NCI-H2171 treated with DMSO at 0.1 percent for 48 hours (cell line): Measurements from ENCODE around the gene DDX41.
"Not testable (repeated sequence)": the region's sequence is repeated elsewhere in the genome, so short reads cannot be mapped to it uniquely, and the experiment has no call there.

Source experiments
- DNase-seq: peaks from one replicate; lab custom pipeline; 2025; lab: John Stamatoyannopoulos, UW

DDX41 gene

DNA sequence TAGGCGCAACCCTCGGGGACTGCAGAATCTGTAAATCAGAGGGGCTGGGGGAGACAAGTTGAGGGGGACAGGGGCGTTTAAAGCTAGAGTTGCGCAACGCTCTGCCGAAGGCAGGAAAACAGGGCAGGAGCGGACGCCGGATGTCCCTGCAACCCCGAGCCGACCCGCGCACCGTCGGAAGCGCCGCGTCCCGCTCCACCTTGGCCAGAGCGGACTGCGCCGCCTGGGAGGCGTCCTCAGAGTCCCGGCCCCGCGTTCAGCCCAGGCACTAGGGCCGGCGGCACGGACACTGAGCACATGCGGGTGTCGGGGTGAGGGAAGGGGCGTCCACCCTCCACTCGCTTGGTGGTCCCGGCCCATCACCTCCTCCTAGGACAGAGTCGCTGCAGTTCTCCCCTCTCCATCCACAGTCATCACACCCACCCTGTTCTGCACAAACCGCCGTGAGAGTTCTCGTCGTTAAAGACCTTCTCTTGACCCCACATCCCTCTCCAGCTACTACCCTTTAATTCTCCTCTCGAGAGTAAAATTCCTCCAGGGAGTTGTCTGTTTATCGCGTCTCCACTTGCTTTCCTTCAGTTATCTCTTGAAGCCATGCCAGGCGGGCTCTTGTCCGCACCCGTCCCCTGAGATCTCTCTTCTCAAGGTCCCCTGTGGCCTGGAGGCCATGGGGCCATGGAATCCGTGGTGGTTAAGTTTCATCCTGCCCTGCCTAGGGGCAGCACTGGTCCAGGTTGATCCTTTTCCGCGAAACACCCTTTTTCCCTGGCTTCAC is 18.6 kb downstream of the DDX41 start:
- DNase-seq: no peak

DNA sequence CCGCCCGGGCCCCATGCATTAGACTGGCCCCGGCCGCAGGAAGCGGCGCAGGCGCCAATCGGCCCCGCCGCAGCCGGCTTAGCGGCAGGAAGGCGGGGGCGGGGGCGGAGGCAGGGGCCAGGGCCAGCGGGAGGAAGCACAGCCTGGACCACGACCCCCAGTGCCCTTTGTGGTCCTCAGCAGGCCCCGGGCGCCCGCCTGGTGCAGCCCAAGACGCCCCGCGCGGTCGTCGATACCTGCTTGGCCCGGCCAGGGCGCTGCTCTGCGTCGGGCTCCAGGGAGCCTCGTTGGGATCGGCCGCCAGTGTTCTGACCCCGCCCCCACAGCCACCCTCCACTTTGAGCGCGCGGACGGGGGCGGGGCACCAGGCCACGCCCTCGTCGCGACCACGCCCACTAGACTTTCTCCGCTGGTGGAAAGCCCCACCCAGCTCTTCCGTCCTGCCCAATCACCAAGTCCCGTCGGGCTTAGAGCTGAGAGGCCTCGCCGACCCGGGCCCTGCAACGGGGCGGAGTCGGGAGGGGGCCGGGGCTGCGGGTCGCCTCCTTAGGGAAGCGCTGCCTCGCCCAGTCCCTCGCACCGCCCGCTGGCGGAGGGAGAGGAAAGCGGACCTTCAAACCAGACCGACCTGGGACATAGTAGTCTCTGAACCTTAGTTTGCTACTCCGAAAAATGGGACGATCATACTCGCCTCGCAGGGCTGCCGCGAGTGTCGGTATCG is 19.3 kb downstream of the DDX41 start, which contains the start of gene PDLIM7:
TSS of gene PDLIM7 (minus strand) at position 313 of the 721 bp plus-strand sequence. CDS start 1,092 bp downstream, outside the sequence.
- DNase-seq: peak; percentile 91

DNA sequence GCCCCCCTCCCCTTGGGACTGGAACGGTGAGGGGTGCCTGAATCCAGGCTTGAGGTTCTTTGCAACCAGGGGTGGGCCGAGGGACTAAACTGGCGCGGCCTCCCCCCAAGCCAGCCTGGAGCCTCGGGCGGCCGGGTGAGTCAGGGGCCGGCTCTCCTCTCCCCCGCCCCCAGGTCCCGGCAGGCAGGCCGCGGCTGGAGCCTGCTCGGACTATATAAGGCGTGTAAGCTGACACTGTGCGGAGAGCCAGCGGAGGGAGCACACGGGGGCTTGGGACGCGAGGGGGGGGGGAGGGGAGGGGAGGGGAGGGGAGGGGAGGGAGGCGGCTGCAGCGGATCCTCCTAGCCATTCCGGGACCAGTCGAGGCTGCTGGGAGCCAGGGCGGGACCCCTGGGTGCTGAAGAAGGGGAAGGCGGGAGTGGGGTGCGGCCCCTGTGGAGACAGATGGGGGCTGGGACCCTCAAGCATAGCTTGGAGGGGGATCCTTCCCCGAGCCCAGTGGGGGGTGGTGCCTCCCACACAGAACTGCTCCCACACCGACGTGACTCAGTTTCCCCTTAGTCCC is 20.0 kb downstream of the DDX41 start:
- peak; percentile 36 for DNase-seq

DNA sequence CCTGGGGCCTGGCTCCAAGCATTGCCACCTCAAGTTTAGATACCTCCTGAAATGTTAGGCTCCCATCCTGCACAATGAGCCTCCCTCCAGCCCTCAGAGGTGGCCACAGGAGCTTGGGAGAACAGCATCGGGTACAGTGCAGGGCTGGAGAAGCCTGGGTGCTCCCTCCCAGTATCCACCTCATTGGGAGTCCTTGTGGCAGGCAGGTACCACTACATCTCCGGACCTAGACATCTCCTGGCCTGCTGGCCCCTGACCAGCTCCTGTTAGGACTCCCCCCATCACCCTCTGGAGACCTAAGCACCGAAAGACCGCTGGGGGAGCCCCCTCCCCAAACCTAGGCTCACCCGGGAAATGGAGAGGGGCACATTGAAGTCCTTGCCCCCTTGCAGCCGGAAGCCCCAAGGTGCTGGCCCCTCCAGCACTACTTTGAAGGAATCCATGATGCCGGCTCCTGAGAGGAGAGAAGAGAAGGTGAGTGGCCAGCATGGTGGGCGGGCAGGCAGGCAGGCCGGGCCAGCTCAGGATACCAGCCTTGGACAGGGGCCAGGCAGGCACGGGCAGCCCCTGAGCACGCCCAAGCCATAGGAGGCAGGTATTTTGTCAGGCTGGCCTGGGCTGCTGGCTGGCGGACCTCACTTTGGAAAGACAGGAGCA is 20.6 kb downstream of the DDX41 start:
- no peak for DNase-seq

DNA sequence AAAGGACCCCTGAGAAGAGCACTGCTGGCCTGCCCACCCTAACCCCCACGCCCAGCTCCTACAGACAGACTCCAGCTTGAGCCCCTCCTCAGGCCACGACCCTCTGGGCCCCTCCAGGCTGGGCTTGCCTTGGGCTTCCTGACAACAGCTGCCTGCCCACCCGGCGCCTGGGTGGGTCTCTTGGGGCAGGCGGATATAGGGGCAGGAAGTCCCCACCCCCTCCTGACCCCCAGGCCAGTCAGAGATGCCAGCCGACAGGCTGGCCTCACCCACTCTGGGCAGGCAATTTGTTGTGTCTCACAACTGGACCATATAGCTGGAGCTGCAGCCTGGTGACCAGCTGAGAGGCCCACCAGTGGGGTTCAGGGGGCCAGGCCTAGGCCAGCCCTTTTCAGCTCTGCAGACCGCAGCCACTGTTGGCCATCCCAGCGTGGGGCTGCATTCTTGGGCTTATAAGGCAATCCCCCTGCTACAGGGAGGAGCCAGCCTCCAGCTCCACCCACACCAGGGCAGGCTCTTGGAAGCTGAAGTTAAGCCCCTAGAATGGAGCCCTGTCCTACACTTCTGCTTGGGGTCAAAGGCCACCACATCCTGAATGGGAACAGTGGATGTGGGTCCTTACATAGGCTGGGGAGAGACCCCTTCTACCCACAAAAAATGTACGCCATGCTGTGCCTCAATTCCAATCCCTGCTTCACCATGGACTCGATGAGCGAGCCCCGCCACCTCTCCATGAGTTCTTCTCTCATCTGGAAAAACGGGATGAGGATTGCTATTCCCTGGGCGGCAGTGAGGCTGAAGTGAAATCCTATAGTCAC is 21.3 kb downstream of the DDX41 start:
- DNase-seq: no peak

DNA sequence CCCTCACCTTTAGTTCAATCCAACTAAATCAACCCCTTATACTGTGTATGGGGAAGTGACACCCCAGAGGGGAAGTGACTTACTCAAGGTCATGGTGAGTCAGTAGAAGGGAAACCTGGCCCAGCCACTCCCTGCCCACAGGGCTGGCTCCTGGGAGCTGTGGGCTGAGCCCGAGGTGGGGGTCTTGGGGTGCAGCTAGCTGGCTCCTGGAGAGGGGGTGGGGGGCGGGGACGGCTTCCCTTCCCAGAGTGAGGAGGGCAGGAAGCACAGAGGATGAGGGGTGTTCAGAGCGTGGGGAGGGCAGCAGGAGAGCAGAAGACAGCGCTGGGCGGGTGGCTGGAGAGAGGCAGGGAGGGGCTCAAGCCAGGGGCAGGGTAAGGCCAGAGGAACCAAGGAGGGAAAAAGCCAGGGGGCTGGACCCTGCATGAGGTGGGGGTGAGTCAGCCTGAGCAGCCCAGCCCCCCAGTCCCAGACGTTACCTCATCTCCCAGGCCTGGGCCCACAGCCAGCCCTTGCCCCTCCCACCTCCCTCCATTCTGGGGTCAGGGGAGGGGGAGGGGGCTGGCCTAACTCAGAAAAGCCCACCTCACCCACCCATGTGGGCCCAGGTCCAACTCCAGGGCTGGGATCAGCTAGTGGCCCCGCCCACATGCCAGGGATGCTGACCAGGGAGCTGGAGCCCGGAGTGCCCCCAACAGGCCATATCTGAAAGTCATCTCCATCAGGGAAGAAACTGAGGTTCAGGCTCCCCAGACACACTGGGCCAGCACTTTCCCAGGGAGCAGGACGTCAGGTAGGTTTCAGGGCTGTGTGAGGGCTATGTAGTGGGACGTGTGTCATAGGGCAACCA is 22.2 kb downstream of the DDX41 start:
- DNase-seq: no peak

DNA sequence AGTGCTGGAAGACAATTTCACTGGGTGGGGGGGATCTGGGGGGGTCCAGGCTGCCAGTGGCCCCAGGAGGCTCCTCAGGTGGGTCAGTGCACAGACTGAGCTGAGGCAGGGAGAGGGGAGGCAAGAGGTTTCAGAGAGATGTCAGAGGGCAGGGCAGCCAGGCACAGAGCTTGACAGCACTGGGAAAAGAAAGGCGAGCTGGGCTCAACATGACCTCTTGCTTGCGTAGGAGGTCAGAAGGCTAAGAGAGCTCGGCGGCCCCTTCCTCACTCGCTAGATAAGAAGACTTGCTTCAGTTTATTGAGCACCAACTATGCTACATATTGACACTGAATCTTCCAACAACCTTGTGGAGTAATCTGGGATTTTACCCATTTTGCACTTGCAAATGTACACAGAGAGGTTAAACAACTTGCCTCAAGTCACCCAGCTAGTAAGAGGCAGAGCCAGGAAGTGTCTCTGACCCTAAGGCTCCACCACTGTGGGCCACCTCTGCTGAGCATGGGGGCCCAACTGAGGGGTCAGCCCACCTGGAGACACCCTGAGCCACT is 22.9 kb downstream of the DDX41 start:
- DNase-seq: no peak

DNA sequence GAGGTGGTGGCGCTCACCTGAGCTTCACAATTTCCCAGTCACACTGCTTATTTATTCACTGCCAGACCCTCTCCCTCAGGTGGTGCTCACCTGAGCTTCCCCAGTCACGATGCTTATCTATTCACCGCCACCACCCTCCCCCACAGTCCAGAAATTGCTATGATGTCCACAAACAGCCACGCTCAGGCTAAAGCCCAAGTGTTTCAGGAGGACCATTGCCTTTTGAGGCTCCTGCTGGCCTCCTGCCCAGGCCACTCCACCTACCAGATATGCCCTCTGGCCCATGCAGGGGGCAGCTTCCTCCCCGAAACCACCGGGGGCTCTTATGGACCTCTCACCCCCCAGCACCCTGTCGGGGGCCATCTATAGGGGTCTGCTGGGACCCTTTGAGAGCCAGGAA is 23.9 kb downstream of the DDX41 start:
- DNase-seq: no peak

DNA sequence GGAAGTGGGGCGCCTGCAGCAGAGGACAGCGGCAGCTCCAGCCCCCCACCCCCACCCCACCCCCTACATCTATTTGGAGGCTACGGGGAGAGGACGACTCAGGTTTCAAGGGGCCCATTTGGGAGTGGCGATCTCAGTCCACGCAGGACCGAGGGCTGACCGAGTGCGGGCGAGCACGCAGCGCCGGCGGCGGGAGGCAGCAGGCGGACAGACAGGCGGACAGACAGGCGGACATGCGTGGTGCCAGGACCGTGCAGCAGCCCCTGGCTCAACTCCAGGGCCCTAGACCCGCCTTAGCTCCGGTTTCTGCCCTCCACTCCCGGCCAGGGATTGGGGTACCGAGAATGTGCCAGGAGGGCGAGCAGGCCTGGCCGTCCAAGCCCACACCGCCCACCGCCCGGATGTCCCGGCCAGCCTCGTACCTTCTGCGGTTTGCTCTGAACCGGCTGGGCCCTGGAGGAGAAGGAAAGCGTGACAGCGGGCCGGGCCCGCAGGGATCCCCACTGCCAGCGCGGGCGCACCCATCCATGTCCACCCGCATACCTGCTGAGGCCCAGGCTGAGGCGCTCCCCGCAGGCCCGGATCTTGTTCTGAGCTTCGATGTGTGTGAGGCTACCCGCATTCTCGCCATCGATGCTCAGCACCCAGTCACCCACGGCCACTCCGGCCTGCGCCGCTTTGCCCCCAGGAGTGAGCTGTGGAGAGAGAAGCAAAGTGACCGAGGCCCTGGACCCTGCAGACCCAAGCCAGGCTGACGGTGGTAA is 24.6 kb downstream of the DDX41 start:
- no peak for DNase-seq

DNA sequence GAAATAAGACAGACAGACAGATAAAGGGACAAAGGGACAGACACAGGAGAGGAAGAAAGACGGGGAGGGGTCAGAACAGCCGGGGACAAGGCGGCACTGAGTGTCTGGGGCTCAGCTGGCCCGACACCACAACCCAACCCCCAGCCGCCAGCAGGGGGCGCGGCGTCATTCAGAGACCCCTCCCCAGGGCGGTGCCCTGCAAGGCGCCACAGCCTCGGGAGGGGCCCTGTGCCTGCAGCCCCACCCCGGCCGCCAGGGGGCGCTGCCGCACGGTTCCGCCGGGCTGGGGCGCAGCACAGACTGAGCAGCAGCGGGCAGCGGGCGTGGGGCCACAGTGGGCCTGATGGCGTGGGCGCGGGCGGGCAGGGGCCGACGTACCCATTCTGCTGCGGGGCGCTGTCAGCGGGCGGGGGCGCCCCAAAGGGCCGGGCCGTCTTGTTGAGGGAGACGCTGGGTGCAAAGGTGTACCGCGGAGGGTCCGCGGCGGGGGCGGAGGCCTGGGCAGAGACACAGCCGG is 25.3 kb downstream of the DDX41 start:
- peak; percentile 50 for DNase-seq

DNA sequence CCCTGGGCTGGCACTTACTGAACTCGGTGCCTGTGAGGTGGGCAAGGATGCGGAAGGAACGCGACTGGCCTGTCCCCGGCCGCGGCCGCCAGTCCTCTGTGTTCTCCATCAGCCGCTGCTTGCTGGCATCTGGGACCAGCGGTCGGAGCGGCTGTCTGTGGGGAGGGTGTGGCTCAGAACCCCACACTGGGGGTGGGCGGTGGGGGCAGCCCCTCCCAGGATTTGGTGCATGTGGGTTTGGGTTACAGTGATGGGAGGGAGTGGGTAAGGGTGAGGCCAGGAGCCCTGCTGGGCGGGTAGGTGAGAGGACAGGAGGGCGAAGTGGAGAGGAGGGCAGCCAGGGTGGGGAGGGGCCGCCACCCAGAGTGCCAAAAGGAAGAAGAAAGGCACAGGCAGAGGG is 25.8 kb downstream of the DDX41 start:
- no peak for DNase-seq

DNA sequence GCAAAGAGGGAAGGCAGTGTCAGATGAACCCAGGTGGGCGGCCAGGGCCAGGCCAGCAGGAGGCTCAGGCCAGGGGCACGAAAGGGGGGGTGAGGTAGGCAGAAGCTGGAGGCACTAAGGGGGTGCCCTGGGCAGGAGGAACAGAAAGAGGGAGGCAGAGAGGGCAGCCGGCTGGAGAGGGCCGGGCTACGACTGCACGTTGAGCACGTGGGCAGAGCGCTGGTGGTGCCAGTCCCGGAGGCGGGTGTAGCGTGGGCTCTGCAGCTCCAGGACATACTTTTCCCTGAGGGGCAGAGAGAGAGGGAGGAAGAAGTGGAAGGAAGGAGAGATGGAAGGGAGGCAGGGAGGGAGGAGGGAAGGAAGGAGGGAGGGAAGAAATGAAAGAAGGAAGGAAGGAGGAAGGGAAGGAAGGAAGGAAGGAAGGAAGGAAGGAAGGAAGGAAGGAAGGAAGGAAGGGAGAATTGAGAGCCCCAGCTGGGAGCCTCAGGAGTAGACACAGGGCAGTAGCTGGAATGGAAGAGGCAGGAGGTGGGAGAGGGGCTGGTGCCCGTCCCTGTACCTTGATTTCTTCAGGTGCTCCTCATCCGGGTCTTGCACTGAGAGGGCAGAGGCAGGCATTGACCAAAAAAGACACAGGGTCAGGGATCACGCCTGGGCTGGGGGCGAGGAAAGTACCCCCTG is 26.3 kb downstream of the DDX41 start:
- DNase-seq: no peak

DNA sequence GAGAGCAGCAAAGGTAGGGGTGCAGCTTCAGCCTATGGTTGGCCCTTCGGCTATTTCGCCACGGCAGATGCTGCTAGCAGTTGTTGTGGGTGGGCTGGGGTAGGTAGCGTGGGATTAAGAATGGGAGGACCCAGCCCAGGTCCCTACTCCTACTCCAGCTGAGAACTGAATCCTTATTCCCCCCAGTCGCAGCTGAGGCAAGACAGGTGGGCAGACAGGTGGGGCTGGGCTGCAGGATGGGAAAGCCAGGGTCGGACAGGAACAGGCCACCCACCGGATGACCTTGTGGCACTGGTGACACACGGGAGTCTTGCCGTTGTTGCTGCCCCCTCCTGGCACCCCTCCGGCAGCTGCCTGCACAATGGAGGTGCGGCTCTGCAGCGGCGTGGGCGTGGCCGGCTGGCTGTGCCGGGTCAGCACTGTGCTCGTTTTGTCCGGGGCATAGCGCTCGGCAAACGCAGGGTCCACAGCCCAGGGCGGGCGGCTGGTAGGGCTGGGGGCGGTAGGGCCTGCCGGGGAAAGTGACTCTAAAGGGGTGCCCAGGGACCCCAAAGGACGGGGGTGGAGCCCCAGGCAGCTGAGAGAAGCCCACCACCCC is 27.5 kb downstream of the DDX41 start:
- no peak for DNase-seq

DNA sequence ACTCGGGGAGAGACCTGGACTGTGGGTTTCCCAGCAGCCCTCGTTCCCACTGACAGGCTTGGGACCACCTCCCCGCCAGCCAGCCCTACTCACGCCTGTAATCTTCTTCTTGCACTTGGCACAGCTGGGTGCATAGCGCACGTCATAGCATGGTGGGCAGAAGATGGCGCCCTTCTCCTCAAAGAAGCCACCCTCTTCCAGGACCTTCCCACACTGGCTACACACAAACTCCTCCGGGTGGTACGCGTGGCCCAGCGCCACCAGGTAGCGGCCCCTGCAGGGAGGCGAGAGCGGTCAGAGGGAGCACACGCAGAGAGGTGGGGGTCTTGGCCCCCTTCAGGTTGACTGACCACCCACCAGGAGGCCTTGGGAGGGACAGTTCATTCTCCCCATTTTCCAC is 28.8 kb downstream of the DDX41 start:
- DNase-seq: no peak

DNA sequence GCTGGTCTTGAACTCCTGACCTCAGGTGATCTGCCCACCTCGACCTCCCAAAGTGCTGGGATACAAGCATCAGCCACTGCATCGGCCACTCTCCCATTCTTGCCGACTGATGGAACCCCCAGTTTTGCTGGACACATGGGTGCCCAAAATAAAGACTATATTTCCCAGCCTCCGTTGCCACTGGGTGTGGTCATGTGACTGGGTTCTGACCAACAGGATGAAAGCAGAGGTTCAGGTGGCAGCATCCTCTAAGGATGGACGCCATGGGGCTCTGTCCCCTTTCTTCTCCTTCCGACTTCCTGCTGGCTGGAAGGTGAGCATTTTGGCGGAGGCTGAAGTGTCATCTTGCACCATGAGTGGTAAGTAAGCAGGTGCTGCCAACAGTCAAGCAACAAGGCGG is 29.6 kb downstream of the DDX41 start:
- no peak for DNase-seq

DNA sequence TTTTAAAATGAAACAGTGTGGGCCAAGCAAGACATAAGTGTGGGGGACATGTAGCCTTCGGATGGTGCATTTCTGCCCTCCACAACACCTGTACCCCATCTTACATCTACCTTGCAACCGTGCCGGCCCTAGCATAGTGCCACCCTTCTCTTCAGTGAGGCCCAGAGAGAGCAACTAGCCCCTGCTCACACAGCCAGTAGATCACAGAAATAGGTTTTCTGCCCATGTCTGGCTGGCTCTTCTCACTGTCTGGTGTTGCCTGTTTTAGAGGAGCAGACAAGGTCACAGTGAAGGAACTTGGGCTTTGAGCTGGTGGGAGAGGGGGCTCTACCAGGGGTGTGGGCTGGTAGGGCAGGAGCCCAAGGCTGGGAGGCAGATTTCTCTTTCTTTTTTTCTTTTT is 30.5 kb downstream of the DDX41 start:
- no peak for DNase-seq

DNA sequence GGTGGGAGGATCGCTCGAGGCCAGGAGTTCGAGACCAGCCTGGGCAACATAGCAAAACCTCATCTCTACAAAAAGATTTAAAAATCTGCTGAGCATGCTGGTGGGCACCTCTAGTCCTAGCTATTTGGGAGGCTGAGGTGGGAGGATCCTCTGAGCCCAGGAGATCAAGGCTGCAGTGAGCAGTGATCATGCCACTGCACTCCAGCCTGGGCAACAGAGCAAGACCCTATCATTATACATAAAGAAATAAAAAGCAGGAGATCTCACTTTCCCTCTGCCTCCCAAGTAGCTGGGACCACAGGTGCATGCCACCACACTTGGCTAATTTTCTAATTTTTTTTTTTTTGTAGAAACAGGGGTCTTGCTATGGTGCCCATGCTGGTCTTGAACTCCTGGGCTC is 31.0 kb downstream of the DDX41 start:
- not testable (repeated sequence) for DNase-seq

DNA sequence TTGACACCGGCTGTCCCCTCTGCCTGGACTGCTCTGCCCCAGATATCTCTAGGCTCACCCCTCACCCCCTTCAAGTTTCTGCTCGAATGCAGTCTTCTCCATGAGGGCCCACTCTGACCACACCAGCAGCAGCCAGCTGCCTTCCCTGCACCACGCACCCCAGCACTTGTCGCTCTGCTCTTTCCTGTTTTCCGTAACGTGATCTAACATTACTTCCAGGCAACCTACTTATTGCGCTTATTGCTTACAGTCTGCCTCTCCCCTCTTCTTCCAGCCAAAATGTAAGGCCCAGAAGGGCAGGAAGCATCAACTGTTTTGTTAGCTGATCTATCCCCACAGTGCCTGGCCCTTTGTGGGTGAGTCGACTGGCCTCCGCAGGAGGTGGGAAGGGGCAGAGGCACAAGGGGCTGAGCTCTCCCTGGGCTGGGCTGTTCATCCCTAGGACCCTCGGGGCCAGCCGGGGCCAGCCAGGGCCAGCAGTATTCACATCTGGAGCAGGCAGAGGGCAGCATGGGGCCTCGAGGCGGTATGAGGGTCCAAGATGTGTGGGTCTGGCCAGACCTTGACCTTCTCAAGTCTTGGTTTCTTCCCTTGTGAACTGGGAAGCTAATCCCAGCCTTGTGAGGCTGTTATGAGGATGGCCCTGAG is 31.7 kb downstream of the DDX41 start:
- DNase-seq: peak; percentile 19
